GM20431 (cell line): ENCODE measurements around the gene TMEM86A.
"Not testable (repeated sequence)": the region's sequence is repeated elsewhere in the genome, so short reads cannot be mapped to it uniquely, and the experiment has no call there.

Experiments
- in situ Hi-C: fragments of 300-500 bp; cut with MseI, MboI; formaldehyde crosslinking; loops from one replicate; pipeline ENCODE4 v1.15.0; 2020; ENCODE audit warnings: low sequenced_read_pairs; ENCODE audit not compliant: unreplicated experiment

TMEM86A gene

GRCh38 chr11:18698341-18699268, at the start of gene TMEM86A:
TSS of gene TMEM86A (plus strand) at chr11:18698779. CDS start at chr11:18698887, 108 bp downstream.
- in situ Hi-C loops = no loop called here

GRCh38 chr11:18650353-18650752, 48.2 kb upstream of the TMEM86A start:
- in situ Hi-C loops = loop anchor here (10.0 kb wide), 1 partner anchor 106 kb away; no protein-coding TSS in a partner anchor

- in situ Hi-C loops = loop anchor here (10.0 kb wide), 1 partner anchor 106 kb away; no protein-coding TSS in a partner anchor
Observed at GRCh38 chr11:18650859-18651557, 47.6 kb upstream of the TMEM86A start.

- in situ Hi-C loops = loop anchor here (10.0 kb wide), 1 partner anchor 113 kb away; no protein-coding TSS in a partner anchor
Observed at GRCh38 chr11:18657673-18658072, 40.9 kb upstream of the TMEM86A start.

GRCh38 chr11:18665353-18665872, 33.2 kb upstream of the TMEM86A start:
- in situ Hi-C loops = not testable (repeated sequence)

- in situ Hi-C loops = no loop called here
Observed at GRCh38 chr11:18668131-18668530, 30.4 kb upstream of the TMEM86A start.

GRCh38 chr11:18669219-18669596, 29.4 kb upstream of the TMEM86A start:
- in situ Hi-C loops = no loop called here

- in situ Hi-C loops = no loop called here
Observed at GRCh38 chr11:18669711-18670110, 28.9 kb upstream of the TMEM86A start.

GRCh38 chr11:18671246-18671645, 27.3 kb upstream of the TMEM86A start:
- in situ Hi-C loops = no loop called here

GRCh38 chr11:18672209-18672608, 26.4 kb upstream of the TMEM86A start:
- in situ Hi-C loops = not testable (repeated sequence)

GRCh38 chr11:18676803-18677202, 21.8 kb upstream of the TMEM86A start:
- in situ Hi-C loops = no loop called here

GRCh38 chr11:18677560-18677959, 21.0 kb upstream of the TMEM86A start:
- in situ Hi-C loops = no loop called here

- in situ Hi-C loops = not testable (repeated sequence)
Observed at GRCh38 chr11:18681949-18682348, 16.6 kb upstream of the TMEM86A start.

- in situ Hi-C loops = no loop called here
Observed at GRCh38 chr11:18682466-18682865, 16.1 kb upstream of the TMEM86A start.

- in situ Hi-C loops = no loop called here
Observed at GRCh38 chr11:18684267-18684666, 14.3 kb upstream of the TMEM86A start.

GRCh38 chr11:18691467-18692140, 7.0 kb upstream of the TMEM86A start:
- in situ Hi-C loops = not testable (repeated sequence)

GRCh38 chr11:18692941-18693760, 5.4 kb upstream of the TMEM86A start:
- in situ Hi-C loops = no loop called here

GRCh38 chr11:18696638-18697225, 1.8 kb upstream of the TMEM86A start:
- in situ Hi-C loops = no loop called here

- in situ Hi-C loops = no loop called here
Observed at GRCh38 chr11:18697576-18697975, 1.0 kb upstream of the TMEM86A start.
